ENCODE results near the gene DNAH14.

DNA sequence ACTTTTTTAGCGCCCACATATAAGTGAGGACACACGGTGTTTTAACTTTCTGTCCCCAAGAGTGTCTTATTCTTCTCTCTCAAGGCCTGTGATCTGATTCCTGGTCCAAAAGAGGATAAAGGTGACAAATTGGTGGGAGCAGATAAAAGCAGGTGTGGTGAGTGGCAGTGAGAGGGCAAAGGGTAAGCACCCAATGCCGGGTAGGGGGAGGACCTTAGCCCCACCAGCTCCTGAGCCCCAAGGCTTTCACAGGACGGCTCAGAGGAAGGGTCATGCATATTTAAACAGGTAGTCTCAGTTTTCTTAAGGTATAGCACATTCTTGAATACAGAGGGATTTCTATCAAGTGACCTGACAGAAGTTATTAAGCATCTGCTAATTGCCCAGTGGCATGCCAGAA, 478.8 kb downstream of the DNAH14 start:
- TF ChIP-seq, protein P1, sequence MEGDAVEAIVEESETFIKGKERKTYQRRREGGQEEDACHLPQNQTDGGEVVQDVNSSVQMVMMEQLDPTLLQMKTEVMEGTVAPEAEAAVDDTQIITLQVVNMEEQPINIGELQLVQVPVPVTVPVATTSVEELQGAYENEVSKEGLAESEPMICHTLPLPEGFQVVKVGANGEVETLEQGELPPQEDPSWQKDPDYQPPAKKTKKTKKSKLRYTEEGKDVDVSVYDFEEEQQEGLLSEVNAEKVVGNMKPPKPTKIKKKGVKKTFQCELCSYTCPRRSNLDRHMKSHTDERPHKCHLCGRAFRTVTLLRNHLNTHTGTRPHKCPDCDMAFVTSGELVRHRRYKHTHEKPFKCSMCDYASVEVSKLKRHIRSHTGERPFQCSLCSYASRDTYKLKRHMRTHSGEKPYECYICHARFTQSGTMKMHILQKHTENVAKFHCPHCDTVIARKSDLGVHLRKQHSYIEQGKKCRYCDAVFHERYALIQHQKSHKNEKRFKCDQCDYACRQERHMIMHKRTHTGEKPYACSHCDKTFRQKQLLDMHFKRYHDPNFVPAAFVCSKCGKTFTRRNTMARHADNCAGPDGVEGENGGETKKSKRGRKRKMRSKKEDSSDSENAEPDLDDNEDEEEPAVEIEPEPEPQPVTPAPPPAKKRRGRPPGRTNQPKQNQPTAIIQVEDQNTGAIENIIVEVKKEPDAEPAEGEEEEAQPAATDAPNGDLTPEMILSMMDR (IDR thresholded peaks at IDR 0.05), result no peak
- TF ChIP-seq, protein P2, sequence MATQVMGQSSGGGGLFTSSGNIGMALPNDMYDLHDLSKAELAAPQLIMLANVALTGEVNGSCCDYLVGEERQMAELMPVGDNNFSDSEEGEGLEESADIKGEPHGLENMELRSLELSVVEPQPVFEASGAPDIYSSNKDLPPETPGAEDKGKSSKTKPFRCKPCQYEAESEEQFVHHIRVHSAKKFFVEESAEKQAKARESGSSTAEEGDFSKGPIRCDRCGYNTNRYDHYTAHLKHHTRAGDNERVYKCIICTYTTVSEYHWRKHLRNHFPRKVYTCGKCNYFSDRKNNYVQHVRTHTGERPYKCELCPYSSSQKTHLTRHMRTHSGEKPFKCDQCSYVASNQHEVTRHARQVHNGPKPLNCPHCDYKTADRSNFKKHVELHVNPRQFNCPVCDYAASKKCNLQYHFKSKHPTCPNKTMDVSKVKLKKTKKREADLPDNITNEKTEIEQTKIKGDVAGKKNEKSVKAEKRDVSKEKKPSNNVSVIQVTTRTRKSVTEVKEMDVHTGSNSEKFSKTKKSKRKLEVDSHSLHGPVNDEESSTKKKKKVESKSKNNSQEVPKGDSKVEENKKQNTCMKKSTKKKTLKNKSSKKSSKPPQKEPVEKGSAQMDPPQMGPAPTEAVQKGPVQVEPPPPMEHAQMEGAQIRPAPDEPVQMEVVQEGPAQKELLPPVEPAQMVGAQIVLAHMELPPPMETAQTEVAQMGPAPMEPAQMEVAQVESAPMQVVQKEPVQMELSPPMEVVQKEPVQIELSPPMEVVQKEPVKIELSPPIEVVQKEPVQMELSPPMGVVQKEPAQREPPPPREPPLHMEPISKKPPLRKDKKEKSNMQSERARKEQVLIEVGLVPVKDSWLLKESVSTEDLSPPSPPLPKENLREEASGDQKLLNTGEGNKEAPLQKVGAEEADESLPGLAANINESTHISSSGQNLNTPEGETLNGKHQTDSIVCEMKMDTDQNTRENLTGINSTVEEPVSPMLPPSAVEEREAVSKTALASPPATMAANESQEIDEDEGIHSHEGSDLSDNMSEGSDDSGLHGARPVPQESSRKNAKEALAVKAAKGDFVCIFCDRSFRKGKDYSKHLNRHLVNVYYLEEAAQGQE (IDR thresholded peaks at IDR 0.05; ENCODE audit: insufficient read depth in 1 of 2, low read depth in 2 of 2, low read length in 1 of 2), result no peak

Measured in Panc1 (cell line).